Muscle layer of colon (tissue), 2 donors: Measurements from ENCODE around the gene XIRP2.

Experiments
- H3K27ac ChIP-seq: one replicate; pipeline ENCODE4 v1.7.0; 2013; ENCODE audit warnings: low read depth, mild to moderate bottlenecking, low read length, moderate library complexity
- H3K27me3 ChIP-seq, 2 donors: one replicate each; pipeline ENCODE4 v1.7.0; 2013; ENCODE audit warnings: low read length in 2 of 2, mild to moderate bottlenecking in 2 of 2; ENCODE audit not compliant: insufficient read depth in 2 of 2, control insufficient read depth in 1 of 2
- H3K36me3 ChIP-seq: one replicate; pipeline ENCODE4 v1.7.0; 2013; ENCODE audit warnings: mild to moderate bottlenecking, low read length; ENCODE audit not compliant: insufficient read depth
- H3K4me1 ChIP-seq: one replicate; pipeline ENCODE4 v1.7.0; 2013; ENCODE audit warnings: mild to moderate bottlenecking, low read length; ENCODE audit not compliant: insufficient read depth
- H3K4me3 ChIP-seq, 2 donors: one replicate each; pipeline ENCODE4 v1.7.0; 2013; ENCODE audit warnings: low read length in 2 of 2, low read depth in 1 of 2, mild to moderate bottlenecking in 1 of 2, moderate library complexity in 1 of 2
- H3K9ac ChIP-seq: one replicate; pipeline ENCODE4 v1.7.0; 2013; ENCODE audit warnings: low read length
- H3K9me3 ChIP-seq: one replicate; pipeline ENCODE4 v1.7.0; 2013; ENCODE audit warnings: mild to moderate bottlenecking, low read length
- donor health status: abdominal sarcoma.
- donor health status: Adenocarcinoma of cecum.

Gene XIRP2

GRCh38 chr2:167136879-167137596 is 248.8 kb downstream of the XIRP2 start:
- H3K4me3 ChIP-seq, result no peak overlapping the region
- no peak overlapping the region for H3K27ac ChIP-seq
- H3K27me3 ChIP-seq, result no peaks in the 10 kb centered on the region
- H3K9ac ChIP-seq, result no peak overlapping the region
- H3K9me3 ChIP-seq, result no peaks in the 10 kb centered on the region
- peaks cover 6% of the 10 kb centered on the region for H3K4me1 ChIP-seq
- H3K36me3 ChIP-seq, result no peaks in the 10 kb centered on the region

GRCh38 chr2:167140330-167140729 is 252.1 kb downstream of the XIRP2 start:
- Histone ChIP-seq H3K27me3 (no peaks in the 10 kb centered on the region), H3K9ac (no peak overlapping the region), H3K36me3 (no peaks in the 10 kb centered on the region), H3K9me3 (no peaks in the 10 kb centered on the region), H3K4me3 (no peak overlapping the region), H3K4me1 (peaks cover 6% of the 10 kb centered on the region), H3K27ac (no peak overlapping the region)

GRCh38 chr2:167140767-167141166 is 252.5 kb downstream of the XIRP2 start:
- Histone ChIP-seq H3K9me3 (no peaks in the 10 kb centered on the region), H3K27ac (no peak overlapping the region), H3K36me3 (no peaks in the 10 kb centered on the region), H3K9ac (no peak overlapping the region), H3K27me3 (no peaks in the 10 kb centered on the region), H3K4me1 (peaks cover 6% of the 10 kb centered on the region), H3K4me3 (no peak overlapping the region)

DNA sequence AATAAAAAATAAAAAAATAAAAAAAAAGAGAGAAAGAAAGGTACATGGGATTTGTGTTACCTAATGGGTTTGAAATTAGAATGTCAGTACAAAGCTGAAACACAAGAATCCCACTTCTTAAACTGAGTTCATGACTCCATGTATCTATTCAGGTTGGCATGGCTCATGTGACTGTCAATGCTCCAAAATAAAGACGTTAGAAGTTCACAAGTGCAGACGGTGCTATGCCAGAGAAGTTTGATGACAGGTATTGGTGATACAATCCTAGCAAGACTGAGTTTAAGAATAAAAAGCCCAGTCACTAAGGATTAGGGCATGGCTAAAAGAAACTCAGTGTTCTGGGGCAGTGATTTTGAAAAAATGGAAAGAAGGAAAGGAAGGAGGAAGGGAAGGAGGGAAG is 254.3 kb downstream of the XIRP2 start:
- no peaks in the 10 kb centered on the region for H3K27me3 ChIP-seq
- H3K9me3 ChIP-seq, result no peaks in the 10 kb centered on the region
- peaks cover 6% of the 10 kb centered on the region for H3K4me1 ChIP-seq
- no peak overlapping the region for H3K4me3 ChIP-seq
- no peak overlapping the region for H3K9ac ChIP-seq
- no peaks in the 10 kb centered on the region for H3K36me3 ChIP-seq
- H3K27ac ChIP-seq, result no peak overlapping the region

DNA sequence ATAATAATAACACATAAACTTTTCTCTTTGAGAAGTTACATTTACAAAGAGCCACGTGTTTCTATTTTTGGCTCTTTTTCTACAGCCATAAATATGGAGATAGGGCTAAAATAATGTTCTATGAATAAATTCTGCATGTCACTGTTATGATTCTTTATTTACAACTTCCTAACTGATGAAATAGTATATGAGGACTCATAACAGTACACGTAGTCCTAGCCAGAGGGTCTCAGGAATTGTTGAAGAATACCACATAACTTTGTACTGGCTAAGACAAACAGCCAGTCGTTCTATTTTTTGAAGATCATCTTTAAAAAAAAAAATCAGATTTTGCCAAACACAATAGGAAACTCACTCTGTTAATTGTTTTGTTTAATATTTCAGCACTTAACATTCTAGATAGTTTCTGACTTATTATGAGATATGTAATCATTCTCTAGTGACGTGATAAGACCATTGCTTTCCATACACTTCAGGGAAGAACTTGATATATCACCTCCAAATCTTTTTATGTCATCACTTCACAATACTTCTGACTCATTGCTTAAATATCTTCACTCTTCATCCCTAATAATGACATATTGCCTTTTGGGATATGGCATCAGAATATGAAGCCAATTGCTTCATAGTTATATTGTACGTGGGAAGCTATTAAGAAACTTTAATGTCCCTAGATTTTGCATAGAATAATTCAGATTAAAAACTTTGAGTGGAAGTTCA is 256.1 kb downstream of the XIRP2 start:
- H3K27ac ChIP-seq, result no peak overlapping the region
- no peak overlapping the region for H3K9ac ChIP-seq

DNA sequence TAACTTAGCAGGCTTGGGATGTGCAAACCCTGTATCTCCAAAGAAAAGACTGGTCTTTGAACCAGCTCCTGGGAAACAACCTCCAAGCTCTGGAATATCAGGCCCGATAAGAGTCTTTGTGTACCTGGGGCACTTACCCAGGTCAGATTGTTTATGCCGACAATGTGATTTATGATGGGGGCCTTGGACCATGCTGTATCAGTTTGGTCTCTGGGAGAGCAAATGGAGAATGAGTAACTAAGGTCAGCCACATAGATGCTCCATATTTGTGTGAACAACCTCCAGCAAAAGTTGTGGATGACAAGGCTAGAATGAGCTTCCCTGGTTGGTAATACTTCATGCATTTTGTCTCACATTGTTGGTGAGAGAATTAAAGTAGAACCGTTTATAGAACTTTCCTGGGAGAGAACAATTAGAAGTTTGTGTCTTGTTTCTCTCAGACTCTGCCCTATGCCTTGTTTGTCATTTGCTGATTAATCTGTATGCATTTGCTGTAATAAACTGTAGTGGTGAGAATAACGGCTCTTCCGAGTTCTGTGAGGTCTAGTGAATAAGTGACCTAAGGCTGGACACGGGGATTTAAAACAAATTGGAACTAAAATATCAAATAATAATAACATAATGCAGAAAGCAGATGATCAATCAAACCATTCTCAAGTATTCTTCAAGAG is 259.1 kb downstream of the XIRP2 start:
- Histone ChIP-seq H3K27ac (no peak overlapping the region), H3K4me1 (no peaks in the 10 kb centered on the region), H3K27me3 (no peaks in the 10 kb centered on the region), H3K4me3 (no peak overlapping the region), H3K9me3 (no peaks in the 10 kb centered on the region), H3K36me3 (no peaks in the 10 kb centered on the region), H3K9ac (no peak overlapping the region)

More for the DNA sequence above, 256.1 kb downstream of the XIRP2 start:
- Histone ChIP-seq H3K4me3 (no peak overlapping the region), H3K36me3 (no peaks in the 10 kb centered on the region), H3K4me1 (peaks cover 6% of the 10 kb centered on the region), H3K27me3 (no peaks in the 10 kb centered on the region), H3K9me3 (no peaks in the 10 kb centered on the region)

DNA sequence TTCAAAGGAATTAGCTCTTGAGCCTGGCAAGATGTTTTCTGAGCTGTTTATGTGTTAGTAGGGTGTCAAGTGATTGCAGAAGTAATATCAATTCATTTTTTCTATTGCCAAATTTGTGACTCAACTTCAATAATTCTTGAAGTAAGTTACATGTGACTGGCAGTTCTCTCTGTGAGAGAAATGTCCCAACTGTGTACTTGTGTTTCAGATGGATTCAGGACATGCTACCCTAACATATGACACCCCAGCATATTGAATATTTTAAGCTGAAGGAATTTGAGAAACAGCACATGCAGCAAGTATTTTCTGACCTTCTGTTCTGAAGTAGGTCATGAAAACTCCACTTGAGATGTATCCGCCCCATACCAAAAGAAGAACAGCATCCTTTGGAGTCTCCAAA is 263.6 kb downstream of the XIRP2 start:
- no peaks in the 10 kb centered on the region for H3K27me3 ChIP-seq
- H3K27ac ChIP-seq, result no peak overlapping the region
- no peak overlapping the region for H3K9ac ChIP-seq
- no peaks in the 10 kb centered on the region for H3K36me3 ChIP-seq
- H3K9me3 ChIP-seq, result no peaks in the 10 kb centered on the region
- no peak overlapping the region for H3K4me3 ChIP-seq
- H3K4me1 ChIP-seq, result no peaks in the 10 kb centered on the region

DNA sequence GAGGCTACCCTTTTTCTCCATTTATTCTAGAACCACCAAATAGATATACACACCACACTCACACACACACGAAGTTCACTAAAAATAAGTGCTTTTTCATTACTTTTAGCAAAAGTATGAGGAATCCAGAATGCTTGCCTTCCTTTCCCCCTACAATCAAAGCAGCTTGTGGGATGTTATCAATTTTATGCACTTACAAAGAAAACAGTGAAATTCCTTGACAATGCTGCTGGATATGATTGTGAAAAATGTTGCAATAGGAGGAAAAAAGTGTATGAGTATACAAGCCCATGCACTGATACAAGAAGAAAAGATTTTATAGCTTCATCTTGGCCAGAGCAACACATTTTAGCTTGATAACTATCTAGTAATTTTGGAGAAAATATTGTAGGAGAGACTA is 269.2 kb downstream of the XIRP2 start:
- Histone ChIP-seq H3K9ac (no peak overlapping the region), H3K4me1 (no peaks in the 10 kb centered on the region), H3K27me3 (no peaks in the 10 kb centered on the region), H3K27ac (no peak overlapping the region), H3K36me3 (no peaks in the 10 kb centered on the region), H3K4me3 (no peak overlapping the region), H3K9me3 (no peaks in the 10 kb centered on the region)

DNA sequence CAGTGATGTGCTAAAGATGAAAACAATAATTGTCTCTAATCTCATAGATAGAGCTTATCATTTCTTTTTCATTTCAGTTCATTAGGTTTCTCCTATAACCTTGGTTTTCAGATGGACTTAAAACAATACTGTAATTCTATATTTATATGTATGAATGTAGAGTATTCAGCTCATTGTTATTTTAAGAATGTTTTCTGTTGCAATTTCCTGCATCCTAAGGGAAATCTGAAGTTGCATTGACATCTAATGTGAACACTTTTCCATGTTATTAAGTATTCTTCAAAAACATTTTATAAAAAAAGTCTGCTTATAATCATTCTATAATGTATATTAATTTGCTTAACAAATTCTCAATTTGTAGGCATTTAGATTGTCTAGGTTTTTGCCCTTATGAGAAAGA is 288.9 kb downstream of the XIRP2 start:
- Histone ChIP-seq H3K9me3 (no peaks in the 10 kb centered on the region), H3K27ac (no peak overlapping the region), H3K27me3 (no peaks in the 10 kb centered on the region), H3K36me3 (no peaks in the 10 kb centered on the region), H3K9ac (no peak overlapping the region), H3K4me3 (no peak overlapping the region), H3K4me1 (no peaks in the 10 kb centered on the region)

DNA sequence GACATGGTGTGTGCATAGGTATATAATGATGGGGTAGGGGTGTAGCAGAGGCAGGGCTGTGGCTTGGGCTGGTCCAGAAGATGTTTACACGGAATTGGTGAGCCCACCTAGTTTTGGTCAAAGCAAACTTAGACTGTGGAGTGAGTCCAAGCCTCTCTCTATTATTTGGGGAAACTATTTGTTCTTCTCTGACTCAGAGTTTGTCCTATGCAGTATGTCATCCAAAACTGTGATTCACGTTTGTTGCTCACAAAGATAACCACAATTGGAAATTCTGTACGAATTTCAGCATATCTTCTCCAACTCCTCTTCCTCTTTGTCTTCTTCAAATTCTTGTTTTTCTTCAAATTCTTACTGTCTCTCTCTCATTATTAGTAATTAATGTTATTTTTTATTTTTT is 292.9 kb downstream of the XIRP2 start:
- Histone ChIP-seq H3K4me1 (no peaks in the 10 kb centered on the region), H3K27ac (no peak overlapping the region), H3K9me3 (no peaks in the 10 kb centered on the region), H3K4me3 (no peak overlapping the region), H3K27me3 (no peaks in the 10 kb centered on the region), H3K36me3 (no peaks in the 10 kb centered on the region), H3K9ac (no peak overlapping the region)

- Histone ChIP-seq H3K9me3 (no peaks in the 10 kb centered on the region), H3K27ac (no peak overlapping the region), H3K9ac (no peak overlapping the region)
Observed at GRCh38 chr2:167181688-167182087, 293.4 kb downstream of the XIRP2 start.

More at GRCh38 chr2:167181688-167182087, 293.4 kb downstream of the XIRP2 start:
- Histone ChIP-seq H3K4me3 (no peak overlapping the region), H3K27me3 (no peaks in the 10 kb centered on the region), H3K36me3 (no peaks in the 10 kb centered on the region), H3K4me1 (peaks cover 5% of the 10 kb centered on the region)
